Ascending aorta (tissue), 2 donors: ENCODE measurements around the gene RET. TPM values are rescaled to one million over a fixed set of nuclear protein-coding genes. Genes with fewer than 3 reads are reported as not detected.
A peak's percentile ranks its signal among the peaks of the same experiment; 100 is the strongest.

Source experiments
- DNase-seq, 2 donors: peaks; one replicate each; pipeline ENCODE4 v3.0.0-alpha.2; 2019; ENCODE audit warnings: low spot score in 2 of 2
- H3K27ac ChIP-seq, 2 donors: fragments of 200-600 bp; sonication (generic); one replicate each; pipeline ENCODE4 v1.5.1; 2016 to 2017; ENCODE audit warnings: mild to moderate bottlenecking in 1 of 2
- H3K27me3 ChIP-seq: fragments of 200-600 bp; sonication (generic); one replicate; pipeline ENCODE4 v1.5.1; 2017
- H3K36me3 ChIP-seq, 2 donors: fragments of 200-600 bp; sonication (generic); one replicate each; pipeline ENCODE4 v1.5.1; 2016
- H3K4me1 ChIP-seq, 2 donors: fragments of 200-600 bp; sonication (generic); one replicate each; pipeline ENCODE4 v1.5.1; 2016 to 2017; ENCODE audit warnings: mild to moderate bottlenecking in 1 of 2
- H3K4me3 ChIP-seq, 2 donors: fragments of 200-600 bp; sonication (generic); one replicate each; pipeline ENCODE4 v1.5.1; 2016 to 2017; ENCODE audit warnings: mild to moderate bottlenecking in 1 of 2
- H3K9me3 ChIP-seq, 2 donors: fragments of 200-600 bp; sonication (generic); one replicate each; pipeline ENCODE4 v1.5.1; 2016
- CTCF ChIP-seq, 3 experiments: fragments of 200-600 bp in 2 of 3; fragments of 450-650 bp in 1 of 3; sonication (generic) in 2 of 3; IDR thresholded peaks; one replicate each; pipeline ENCODE4 v1.5.1; 2016 to 2019; ENCODE audit warnings: antibody characterized with exemption in 3 of 3, mild to moderate bottlenecking in 1 of 3, moderate library complexity in 1 of 3
- intact Hi-C: fragments of 100-400 bp; cut with DNase I; formaldehyde crosslinking; loops from one replicate; pipeline ENCODE4 v1.15.1; 2023
- total RNA-seq: library from RNA; depleted of rRNA; stranded (reverse); fragments of >200 nt; gene quantifications from one replicate; pipeline ENCODE4 v1.1.0, GENCODE V29; 2016

RET gene
- total RNA-seq, 1 donor from 2014 or later = not detected

DNA sequence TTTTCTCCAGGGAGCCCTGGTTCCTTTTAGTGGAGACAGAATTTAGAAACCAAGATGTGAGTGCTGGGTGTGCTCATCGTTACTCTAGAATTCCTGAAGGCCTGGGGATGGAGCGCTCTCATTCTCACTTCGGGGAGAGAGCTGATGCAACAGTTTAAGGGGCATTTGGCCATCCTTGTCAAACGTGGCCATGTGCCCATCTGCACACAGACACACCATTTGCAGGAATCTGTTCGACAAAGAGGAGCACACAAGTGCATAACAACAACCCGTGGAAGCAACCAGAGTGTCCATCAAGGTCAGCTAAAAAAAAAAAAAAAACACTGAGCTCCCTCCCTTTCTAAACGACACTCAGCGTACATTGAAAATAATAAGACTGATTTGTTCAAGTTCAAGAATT, 23.0 kb upstream of the RET start:
- no peak overlapping the region for H3K27ac ChIP-seq
- DNase-seq = no peak
- intact Hi-C loops = no loop called here
- no peaks in the 10 kb centered on the region for H3K27me3 ChIP-seq
- no peaks in the 10 kb centered on the region for H3K36me3 ChIP-seq
- no peaks in the 10 kb centered on the region for H3K4me1 ChIP-seq
- no peak for TF ChIP-seq CTCF (IDR thresholded peaks at IDR 0.05)
- H3K9me3 ChIP-seq = no peaks in the 10 kb centered on the region
- no peak overlapping the region for H3K4me3 ChIP-seq

DNA sequence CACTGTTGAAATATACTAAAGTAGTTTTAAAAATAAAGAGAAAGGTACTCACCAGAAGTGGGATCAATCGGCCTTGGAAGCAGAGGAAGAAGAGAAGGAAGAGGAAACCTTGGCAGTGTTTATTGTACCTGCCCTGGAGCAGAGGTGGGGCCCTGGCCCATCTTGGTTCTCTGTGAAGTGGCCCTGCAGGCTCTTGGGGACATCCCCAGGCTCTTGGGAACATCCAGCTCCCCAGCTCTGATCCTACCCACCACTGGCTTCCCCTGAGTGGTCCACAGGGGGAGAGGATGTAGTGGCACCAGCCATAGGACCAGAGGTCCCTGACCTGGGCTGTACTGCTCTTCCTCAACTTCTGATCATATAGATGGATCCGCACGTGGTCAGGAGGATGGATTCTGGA, 22.3 kb upstream of the RET start:
- Histone ChIP-seq H3K27me3 (no peaks in the 10 kb centered on the region), H3K27ac (no peak overlapping the region), H3K4me1 (no peaks in the 10 kb centered on the region), H3K4me3 (no peak overlapping the region), H3K36me3 (no peaks in the 10 kb centered on the region), H3K9me3 (no peaks in the 10 kb centered on the region)
- peak in 1 of 2 donors; percentile 46 for DNase-seq
- TF ChIP-seq CTCF (IDR thresholded peaks at IDR 0.05) = no peak
- intact Hi-C loops = no loop called here

GRCh38 chr10:43055217-43055616, 21.7 kb upstream of the RET start:
- intact Hi-C loops = no loop called here
- no peaks in the 10 kb centered on the region for H3K4me1 ChIP-seq
- TF ChIP-seq CTCF (IDR thresholded peaks at IDR 0.05) = no peak

DNA sequence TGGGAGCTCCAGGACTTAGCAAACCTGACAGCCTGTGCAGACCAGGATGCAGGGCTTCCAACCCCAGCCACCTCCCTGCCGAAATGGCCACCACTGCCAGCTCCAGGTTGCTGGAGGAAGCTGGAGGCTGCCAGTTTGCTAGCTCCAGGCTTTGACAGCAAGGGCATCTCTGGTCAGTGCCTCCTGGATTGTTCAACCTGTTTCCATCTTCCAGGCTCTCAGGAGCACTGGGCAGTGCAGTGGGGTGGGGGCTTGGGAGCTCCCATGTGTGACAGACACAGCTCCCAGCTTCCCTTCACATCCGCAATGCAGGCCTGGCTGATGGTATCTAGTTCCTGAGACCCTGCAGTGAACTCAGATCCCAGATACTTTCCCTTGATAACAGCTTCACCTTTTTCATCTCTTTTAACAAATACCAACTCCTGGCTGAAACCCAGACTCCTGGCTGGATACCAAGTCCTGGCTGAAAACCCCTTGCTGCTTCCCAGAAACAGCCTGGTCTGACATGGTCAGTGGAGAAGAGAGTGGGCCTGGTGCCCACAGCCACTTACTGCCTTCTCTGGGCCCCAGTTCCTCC, 20.8 kb upstream of the RET start:
- H3K4me1 ChIP-seq = no peaks in the 10 kb centered on the region
- TF ChIP-seq CTCF (IDR thresholded peaks at IDR 0.05) = no peak
- H3K27ac ChIP-seq = no peak overlapping the region
- no peaks in the 10 kb centered on the region for H3K36me3 ChIP-seq
- H3K27me3 ChIP-seq = no peaks in the 10 kb centered on the region
- no peaks in the 10 kb centered on the region for H3K9me3 ChIP-seq
- no peak overlapping the region for H3K4me3 ChIP-seq
- intact Hi-C loops = no loop called here
- DNase-seq = peak in 1 of 2 donors; percentile 47

More at GRCh38 chr10:43055217-43055616, 21.7 kb upstream of the RET start:
- H3K4me3 ChIP-seq = no peak overlapping the region
- no peaks in the 10 kb centered on the region for H3K9me3 ChIP-seq
- no peak overlapping the region for H3K27ac ChIP-seq
- DNase-seq = no peak
- H3K36me3 ChIP-seq = no peaks in the 10 kb centered on the region
- H3K27me3 ChIP-seq = no peaks in the 10 kb centered on the region

DNA sequence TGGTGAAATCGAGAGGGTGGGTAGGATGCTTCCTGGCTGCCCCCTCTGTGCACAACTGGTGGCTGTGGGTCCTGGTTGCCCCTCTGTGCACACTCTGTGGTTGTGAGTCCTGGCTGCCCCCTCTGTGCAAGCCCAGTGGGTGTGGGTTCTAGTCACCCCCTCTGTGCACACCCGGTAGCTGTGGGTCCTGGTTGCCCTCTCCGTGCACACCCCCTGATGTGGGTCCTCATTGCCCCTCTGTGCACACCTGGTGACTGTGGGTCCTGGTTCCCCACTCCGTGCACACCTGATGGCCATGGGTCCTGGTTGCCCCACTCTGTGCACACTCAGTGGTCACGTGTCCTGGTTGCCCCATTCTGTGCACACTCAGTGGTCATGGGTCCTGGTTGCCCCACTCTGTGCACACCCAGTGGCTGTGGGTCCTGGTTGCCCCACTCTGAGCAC, 20.3 kb upstream of the RET start:
- Histone ChIP-seq H3K4me1 (no peaks in the 10 kb centered on the region), H3K36me3 (no peaks in the 10 kb centered on the region), H3K27ac (no peak overlapping the region), H3K27me3 (no peaks in the 10 kb centered on the region), H3K4me3 (no peak overlapping the region), H3K9me3 (no peaks in the 10 kb centered on the region)
- TF ChIP-seq CTCF (IDR thresholded peaks at IDR 0.05) = no peak
- intact Hi-C loops = no loop called here
- DNase-seq = peak; percentile 7 to 39

DNA sequence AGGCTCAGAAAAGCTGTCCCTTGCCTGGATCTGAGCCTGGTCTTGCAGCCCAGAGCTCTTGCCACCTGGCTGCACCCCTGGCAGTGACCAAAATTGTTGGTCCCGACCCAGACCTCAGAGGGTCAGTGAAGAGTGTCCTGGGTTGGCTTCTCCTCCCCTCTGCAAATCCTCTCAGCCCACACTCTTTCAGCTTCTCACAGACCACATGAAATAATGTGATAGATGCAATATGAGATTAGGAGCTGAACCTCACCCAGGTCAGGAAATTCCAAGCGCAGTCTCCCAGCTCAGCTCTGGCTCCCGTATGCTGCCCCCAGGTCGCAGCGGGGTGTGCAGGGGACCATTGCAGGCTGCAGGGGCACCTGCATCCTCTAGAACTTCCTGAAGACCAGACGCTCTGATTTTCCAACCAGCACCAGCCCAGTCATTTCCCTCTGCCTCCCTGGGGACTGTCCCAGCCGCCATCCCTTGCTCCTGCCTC, 19.6 kb upstream of the RET start:
- DNase-seq = peak in 1 of 2 donors; percentile 47
- no peaks in the 10 kb centered on the region for H3K27me3 ChIP-seq
- no peak for TF ChIP-seq CTCF (IDR thresholded peaks at IDR 0.05)

More for the DNA sequence above, 19.6 kb upstream of the RET start:
- no peaks in the 10 kb centered on the region for H3K36me3 ChIP-seq
- no peak overlapping the region for H3K4me3 ChIP-seq
- no peaks in the 10 kb centered on the region for H3K4me1 ChIP-seq
- intact Hi-C loops = no loop called here
- no peaks in the 10 kb centered on the region for H3K9me3 ChIP-seq
- no peak overlapping the region for H3K27ac ChIP-seq
